A204.1 (cell line): ENCODE data around the gene CDCP1.
"Not testable (repeated sequence)": the region's sequence is repeated elsewhere in the genome, so short reads cannot be mapped to it uniquely, and the experiment has no call there.

Experiments
- FAIRE-seq: peaks from 2 replicates; lab custom pipeline; 2012; peaks lifted over from hg19 to GRCh38; lab: Jason Lieb, UNC

The CDCP1 gene

DNA sequence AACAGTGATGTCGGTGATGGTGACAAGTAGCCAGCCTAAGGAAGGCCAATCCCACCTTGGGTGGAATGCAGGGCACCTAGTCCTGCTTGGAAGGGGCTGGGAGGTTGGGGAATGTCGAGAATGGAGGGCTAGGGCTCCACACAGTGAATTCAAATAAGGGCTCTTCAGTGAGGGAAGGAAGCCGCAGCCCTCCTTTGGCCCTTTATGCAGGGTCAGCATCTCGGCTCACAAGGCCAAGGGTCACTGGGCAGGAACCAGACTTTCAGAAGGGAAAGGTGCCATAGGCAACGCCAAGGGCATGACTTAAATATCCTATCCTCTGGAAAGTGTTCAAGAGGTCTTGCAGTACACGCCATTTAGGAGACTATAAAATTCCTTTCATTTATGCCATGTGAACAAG, 63.2 kb downstream of the CDCP1 start:
- FAIRE-seq: no peak

DNA sequence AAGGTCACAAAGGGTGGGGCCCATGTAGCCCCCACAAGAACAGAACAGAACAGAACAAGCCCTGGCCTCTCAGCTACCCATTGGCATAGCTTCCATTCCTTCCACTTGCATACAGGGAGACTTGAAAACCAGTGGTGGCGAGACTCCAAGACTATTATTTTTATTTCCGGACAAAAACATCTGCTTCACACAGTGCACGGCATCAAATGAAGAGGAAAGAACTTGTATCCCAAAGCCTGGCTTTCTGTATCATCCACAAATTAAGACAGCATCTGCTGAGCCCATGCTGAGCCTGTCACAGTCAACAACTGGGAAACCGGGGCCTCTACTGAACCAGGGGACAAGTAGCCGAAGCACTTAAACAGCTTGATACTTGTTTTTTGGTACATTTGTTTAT, 64.0 kb downstream of the CDCP1 start:
- FAIRE-seq: no peak

DNA sequence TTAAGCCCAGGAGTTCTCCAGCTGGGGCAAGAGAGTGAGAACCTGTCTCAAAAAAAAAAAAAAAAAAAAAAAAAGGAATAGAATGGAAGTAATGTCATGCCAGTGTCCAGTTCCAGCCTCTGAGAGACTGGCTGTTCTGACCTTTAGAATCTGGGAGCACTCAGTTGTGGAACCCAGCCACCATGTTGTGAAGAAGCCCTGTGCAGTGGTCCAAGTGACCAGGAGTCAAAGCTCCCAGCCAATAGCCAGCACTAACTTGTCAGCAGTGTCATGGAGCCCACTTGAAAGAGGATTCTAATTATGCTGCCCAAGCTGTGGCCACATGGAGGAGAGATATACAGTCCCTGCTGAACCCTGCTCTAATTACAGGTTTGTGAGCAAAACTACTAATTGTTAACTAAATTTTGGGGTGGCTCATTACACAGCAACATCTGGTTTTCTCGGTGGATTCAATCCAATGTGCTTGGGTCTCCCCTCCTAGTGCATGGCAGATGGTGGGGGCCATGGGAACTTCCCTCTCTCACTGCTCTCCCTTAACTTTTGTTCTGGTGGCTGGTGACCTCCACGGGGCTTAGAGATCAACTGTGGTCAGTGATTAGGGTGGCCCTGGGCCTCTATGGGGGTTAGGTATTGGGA, 64.6 kb downstream of the CDCP1 start:
- no peak for FAIRE-seq

DNA sequence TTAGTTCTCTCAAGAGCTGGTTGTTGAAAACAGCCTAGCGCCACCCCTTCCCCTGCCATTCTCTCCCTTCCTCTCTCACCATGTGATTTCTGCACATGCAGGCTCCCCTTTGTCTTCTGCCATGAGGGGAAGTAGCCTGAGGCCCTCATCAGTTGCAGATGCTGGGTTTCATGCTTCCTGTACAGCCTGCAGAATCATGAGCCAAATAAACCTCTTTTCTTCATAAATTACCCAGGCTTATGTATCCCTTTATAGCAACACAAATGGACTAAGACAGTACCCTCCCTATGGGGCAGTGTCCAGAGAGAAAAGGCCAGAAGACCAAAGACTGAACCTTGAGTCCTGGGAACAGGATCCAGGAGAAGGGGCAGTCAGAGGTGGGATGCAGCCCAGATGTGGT, 65.4 kb downstream of the CDCP1 start:
- FAIRE-seq: no peak

DNA sequence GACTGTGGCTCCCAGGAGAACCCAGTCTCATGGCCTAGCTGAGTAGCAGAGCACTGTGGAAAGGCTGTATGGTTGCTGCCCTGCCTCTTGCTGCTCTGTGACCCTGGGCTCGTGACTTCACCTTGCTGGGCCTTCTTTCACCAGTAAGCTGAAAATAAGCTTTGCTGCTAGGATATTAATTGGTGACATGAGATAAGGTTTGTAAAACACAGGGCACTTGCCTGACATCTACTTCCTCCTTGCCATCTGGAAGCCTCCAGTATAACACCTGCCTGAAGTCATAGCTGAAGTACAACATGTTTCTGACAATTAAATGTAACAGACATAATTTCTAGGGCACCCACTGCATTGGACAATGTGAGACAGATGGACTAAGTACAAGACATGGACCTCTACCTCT, 66.5 kb downstream of the CDCP1 start:
- FAIRE-seq: no peak

DNA sequence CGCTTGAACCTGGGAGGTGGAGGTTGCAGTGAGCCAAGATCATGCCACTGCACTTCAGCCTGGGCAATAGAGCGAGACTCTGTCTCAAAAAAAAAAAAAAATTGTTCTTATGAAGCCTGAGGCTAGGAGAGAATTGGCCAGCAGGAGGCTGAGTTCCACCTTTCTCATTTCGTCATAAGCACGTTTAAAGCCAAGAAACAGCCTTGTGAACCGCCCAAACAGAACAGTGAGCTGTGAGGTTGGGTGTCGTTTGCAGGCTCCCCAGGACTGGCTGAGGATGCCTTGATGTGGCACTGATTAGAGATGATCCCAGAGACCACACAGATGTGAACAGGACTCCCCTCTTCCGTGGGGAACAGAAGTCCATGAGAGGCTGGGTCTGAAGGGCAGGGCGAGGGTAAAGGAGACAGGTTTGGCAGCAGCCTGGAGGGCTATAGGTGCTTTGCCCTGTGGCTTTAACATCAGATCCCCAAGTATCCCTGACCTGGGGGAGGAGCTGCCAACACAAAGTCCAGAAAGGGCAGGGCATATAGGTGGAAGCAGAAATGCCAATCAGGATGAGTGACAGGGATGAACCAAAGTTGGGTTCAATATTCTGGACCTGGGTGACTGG, 67.2 kb downstream of the CDCP1 start:
- FAIRE-seq: no peak

DNA sequence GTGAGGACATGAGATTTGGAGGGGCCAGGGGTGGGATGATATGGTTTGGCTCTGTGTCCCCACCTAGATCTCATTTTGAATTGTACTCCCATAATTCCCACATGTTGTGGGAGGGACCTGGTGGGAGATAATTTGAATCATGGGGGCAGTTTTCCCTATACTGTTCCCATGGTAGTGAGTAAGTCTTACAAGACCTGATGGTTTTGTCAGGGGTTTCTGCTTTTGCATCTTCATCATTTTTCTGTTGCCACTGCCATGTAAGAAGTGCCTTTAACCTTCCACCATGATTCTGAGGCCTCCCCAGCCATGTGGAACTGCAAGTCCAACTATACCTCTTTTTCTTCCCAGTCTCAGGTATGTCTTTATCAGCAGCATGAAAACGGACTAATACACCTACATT, 67.9 kb downstream of the CDCP1 start:
- not testable (repeated sequence) for FAIRE-seq

DNA sequence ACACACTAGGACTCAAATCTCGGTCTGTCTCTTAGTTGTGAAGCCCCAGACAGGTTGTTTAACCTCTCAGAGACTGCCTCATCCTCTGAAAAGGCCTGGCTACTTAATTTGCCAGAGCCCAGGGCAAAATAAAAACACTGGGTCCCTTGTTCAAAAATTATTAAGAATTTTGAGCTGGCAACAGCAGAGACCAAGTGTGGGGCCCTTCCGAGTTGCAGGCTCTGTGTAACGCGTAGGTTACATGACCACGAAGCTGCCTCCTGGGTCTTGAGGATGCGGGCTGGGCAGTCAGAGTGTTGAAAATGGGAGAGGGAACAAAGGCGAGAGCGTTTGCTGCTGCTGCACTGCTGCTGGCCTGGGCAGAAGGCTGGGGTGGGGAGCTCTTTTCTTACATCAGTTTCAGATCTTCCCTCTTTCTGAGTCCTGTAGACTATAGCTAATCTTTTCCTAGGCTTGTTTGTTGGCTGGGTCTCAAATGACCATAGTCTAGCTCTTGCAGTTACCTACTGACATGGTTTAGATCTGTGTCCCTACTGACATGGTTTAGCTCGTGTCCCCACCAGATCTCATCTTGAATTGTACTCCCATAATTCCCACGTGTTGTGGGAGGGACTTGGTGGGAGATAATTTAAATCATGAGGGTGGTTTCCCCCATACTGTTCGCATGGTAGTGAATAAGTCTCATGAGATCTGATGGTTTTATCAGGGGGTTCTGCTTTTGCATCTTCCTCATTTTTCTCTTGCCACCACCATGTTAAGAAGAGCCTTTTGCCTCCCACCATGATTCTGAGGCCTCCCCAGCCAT, 70.2 kb downstream of the CDCP1 start:
- no peak for FAIRE-seq

DNA sequence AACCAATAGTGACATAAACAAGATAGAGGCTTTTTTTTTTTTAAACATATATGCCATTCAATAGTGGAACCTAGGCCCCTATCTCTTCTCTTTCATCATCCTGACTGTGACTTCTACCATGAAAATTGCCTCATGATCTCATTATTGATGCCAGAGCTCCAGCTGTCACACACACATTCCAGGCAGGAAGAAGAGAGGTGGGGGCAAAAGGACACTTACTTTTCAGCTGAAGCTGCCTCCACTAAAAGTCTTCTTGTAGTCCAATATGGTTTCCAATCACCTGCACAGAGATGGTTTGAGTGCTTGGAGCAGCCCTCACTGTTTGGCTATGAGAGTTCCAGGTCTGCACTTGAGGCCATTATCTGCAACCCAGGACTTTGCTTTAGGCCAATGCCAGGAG, 75.1 kb downstream of the CDCP1 start:
- FAIRE-seq: no peak

DNA sequence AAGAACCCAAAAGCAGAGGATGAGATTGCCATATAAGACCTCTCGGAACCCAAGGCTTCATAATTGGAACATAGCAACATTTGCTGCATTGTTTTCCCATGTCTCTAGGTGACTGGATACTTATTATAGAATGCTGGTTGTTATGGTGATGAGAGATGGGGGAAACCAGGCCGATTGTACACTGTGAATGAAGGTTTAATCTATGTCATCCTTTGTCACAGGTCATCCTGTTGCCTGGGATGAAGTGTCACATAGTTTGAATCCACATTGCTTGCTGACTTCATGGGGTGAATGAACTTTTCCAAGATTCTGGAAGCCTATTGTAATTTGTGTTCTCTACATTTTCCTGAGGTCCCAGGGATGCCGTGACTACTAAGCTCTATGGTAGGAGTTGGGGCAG, 78.2 kb downstream of the CDCP1 start:
- FAIRE-seq: no peak

DNA sequence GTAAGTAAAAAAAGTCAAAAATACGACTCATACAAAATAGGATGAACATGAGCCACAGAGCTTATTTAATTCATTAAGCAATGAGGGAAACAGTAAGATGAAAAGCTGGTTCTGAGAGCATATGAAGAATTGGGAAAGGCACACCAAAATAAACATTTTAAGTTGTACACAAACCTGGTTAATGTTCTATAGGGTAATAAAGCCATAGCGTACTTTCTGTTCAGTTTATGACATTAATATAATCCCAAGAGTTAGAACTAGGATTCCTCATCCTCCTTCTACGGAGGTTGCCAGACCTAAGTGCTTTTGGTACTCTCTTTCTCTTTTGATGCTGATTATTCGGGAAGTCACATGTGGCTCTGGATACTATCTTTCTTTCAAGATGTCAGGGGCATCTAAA, 78.7 kb downstream of the CDCP1 start:
- FAIRE-seq: no peak

DNA sequence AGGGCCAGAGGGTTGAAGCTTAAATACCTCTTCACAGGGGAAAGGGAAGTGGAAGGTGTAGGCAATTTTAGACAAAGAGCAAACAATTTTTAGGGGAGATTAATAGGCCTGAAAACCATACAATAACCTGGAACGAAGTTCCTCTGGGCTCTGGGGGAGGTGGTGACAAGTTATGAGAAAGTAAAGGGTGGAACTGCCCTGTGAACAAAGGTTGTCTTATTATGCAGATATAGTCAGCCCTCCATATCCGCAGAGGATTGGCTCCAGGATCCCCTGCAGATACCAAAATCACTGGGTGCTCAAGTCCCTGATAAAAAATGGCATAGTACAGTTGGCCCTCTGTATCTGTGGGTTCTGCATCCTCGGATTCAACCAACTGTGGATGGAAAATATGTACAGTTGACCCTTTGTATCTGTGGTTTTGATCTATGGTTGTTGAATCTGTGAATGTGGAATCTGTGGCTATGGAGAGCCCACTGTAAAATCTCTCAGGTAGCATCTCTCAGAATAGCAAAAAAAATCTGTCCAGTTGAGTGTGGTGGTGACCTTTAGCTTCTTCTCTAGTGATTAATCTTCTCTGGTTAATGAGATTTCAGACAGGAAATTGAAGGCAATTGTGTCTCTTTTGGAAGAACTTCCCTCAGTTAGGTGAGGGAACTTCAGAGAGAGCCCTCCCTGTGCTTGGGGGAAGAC, 79.9 kb downstream of the CDCP1 start:
- no peak for FAIRE-seq

DNA sequence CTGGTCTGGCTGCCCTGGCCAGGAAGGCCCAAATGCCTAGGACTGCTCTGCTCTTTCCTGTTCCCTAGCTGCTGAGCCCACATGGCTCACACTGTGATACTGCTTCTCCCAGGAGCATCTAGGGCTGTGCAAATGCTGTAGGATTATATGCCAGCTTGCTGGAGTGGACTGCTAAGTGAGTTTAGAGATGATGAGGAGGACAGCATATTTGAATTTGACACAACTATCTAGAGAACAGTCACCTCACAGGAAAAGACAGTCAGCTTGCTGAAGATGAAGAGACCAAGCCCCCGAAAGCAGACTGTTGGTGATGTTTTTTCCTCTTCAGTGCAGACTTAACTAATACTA, 80.8 kb downstream of the CDCP1 start:
- no peak for FAIRE-seq

DNA sequence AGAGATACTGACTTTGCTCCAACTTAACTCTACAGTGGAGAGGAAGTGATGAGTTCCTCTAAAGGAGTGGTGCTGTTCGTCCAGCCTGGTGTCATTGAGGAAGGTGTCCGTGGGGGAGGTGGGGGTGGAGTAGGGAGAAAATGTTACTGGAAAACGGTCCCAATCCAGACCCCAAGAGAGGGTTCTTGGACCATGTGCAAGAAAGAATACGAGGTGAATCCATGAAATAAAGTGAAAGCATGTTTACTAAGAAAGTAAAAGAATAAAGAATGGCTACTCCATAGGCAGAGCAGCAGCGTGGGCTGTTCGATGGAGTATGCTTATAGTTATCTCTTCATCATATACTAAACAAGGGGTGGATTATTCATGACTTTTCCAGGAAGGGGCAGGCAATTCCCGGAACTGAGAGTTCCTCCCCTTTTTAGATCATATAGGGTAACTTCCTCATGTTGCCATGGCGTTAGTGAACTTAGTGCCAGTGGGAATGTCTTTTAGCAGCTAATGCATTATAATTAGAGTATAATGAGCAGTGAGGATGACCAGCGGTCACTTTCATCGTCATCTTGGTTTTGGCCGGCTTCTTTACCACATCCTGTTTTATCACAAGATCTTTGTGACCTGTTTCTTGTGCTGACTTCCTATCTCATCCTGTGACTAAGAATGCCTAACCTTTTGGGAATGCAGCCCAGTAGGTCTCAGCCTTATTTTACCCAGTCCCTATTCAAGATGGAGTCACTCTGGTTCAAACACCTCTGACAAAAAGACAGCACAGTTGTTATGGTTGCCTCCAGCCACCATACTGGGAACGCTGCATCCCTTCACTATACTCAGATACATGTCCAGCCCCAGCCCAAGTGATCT, 81.4 kb downstream of the CDCP1 start:
- no peak for FAIRE-seq

DNA sequence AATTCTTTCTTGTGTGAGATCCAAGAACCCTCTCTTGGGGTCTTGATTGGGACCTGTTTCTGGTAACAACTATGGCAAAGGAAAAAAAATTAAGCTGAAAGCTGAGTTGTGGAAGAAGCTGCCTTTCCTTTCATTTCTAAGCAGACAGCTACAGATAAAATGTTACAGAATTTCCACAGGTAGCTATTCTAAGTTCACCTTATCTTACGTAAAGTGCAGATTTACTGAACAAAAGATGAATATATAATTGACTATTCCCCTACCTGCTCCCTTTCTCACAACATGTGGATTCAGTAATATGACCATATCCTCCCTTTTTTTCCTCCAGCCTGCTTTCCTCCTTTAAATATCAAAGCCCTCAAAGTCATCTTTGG, 83.5 kb downstream of the CDCP1 start:
- no peak for FAIRE-seq

DNA sequence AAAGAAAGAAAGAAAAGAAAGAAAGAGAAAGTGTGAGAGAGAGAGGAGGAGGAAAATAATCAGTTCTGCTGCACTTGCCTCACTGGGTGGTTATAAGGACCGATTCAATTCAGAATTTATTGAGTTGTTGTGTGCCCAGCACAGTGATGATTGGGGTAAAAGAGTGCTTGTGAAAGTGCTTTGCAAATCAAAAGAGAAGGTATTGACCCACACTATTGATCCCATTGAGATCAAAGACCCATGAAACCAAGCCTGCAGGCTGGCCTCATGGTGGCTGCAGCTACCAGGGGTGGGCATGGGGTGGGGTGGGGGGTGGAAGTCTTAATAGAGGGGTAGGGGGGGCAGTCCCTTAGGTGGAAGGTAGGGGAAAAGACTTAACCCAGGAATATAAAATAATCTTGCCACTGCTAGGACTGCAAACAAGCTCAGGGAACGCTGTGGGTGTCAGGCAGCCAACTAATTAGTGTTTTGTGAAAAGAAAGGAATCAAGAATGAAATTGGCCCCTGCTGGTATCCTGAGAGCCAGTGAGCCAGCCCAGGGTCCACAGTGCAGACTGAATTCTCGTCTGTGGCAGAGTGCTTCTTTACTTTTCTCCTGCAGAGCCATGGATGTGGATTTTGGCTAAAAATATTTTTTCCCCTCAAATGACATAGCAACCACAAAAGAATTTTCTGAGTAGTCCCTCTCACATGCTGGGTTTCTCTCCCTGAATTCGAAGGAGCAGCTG, 85.8 kb downstream of the CDCP1 start:
- no peak for FAIRE-seq

DNA sequence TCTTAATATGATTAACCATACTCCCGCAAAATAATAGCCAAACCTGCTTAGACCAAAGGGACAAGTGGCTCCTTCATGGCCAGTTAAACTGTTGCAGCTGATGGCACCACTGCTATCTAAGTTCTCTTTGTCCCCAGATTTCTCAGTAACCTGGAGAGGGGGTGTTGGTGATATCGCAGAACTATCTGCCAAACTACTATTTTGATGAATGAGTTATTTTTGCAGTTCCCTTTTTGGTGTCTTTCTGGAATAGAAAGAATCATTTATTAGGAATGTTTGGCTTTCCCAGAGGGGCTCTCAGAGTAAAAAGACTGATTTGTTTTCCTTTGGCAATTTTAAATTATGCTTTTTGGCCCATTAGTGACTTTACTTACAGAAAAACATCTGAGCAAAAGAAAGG, 87.0 kb downstream of the CDCP1 start:
- no peak for FAIRE-seq

DNA sequence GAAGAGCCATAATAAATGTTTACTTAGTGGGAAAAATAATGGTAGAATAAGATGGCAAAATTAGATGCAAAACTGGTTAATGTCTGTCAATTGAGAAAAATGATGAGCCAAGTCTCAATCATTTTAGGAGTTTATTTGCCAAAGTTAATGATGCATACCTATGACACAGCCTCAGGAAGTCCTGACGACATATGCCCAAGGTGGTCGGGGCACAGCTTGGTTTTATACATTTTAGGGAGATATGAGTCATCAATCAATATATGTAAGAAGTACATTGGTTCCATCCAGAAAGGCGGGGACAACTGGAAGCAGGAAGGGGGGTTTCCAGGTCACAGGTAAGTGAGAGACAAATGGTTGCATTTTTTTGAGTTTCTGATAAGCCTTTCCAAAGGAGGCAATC, 88.6 kb downstream of the CDCP1 start:
- no peak for FAIRE-seq

DNA sequence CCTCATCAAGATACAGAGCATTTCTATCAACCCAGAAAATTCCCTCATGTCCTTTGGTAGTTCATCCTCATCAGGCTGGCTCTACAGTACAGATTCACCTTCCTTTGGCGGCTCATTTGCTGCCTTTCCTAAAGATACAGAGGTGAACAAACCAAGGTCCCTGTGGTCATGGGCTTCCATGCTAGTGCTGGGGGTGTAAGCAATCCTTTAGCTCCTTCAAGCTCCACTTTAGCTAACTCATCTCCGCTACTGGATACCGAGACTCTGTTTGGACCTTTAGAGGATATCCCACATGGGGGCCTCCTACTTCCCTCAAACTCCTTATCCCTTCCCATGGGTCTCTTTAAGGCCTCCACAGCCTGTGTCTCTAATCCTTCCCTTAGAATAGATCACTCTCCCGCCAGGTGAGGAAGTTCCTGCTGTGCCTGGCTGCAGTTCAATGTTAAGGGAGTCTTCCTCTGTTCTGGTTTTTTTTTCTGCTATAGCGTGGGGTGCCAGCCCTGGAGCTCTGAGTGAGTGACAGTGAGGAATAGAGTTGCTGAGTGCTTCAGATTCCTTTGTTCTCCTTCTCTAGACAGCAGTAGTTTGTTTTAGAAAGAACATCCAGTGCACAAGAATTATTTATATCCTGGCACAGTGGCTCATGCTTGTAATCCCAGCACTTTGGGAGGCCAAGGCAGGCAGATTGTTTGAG, 89.4 kb downstream of the CDCP1 start:
- FAIRE-seq: no peak

DNA sequence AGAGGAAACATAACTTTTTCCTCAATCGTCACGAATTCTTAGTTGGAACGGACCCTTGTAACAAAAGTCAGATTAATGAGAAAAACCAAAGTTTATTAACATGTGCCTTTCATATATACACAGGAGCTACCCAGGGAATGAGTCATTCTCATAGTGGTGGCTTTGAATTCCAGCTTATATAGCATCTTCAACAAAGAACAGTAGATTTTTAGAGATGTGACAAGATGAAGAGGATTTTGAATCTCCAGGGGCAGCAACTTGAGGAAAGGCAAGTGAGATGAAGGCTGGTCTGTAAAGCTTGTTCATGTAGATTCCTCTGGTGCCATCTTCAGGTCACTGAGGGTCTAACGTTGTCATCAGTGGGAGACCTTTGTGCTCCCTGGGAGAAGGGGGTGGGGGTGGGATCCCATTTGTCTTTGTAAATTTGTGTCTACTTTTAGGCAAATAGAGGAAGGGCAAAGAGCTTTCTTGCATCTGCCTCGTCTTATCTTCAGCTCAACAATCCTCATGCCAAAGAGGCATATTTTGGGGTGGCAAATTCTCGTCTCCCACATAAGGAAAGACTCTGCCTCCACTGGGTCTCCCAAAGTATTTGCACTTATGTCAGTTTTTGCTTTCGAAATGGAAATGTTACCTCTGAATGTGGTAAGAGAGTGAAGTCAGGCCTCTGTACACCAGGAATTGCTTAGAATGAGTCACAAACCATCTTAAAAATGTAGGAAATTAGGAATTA, 90.6 kb downstream of the CDCP1 start:
- FAIRE-seq: no peak
